Measurements from ENCODE around the gene CHIA. TPM values are rescaled to one million over a fixed set of nuclear protein-coding genes. Genes with fewer than 3 reads are reported as not detected.
A peak's percentile ranks its signal among the peaks of the same experiment; 100 is the strongest.
"Not testable (repeated sequence)": the region's sequence is repeated elsewhere in the genome, so short reads cannot be mapped to it uniquely, and the experiment has no call there.

The CHIA gene
- total RNA-seq, 4 donors from 2014 or later, result not detected

- Histone ChIP-seq H3K36me3 (no peaks in the 10 kb centered on the region), H3K27me3 (no peaks in the 10 kb centered on the region), H3K4me3 (replicated peaks in 1 of 3) (peak overlapping the region in 1 of 3 donors; percentile 47), H3K27ac (peak overlapping the region; percentile 89 to 95 (median 93)), H3K9me3 (no peaks in the 10 kb centered on the region), H3K4me1 (peaks cover 3 to 5% of the 10 kb centered on the region in 2 donors)
- DNase-seq, result no peak
- WGBS, 2 donors, result 55 to 60% methylated on average over 6 of the region's 6 CpGs
- intact Hi-C loops (cut with DNase I), result no loop called here
- TF ChIP-seq CTCF (IDR thresholded peaks at IDR 0.05) (no peak), POLR2A (IDR thresholded peaks at IDR 0.05) (no peak)
These were observed 56.4 kb downstream of the CHIA start for GRCh38 chr1:111347026-111347425.

DNA sequence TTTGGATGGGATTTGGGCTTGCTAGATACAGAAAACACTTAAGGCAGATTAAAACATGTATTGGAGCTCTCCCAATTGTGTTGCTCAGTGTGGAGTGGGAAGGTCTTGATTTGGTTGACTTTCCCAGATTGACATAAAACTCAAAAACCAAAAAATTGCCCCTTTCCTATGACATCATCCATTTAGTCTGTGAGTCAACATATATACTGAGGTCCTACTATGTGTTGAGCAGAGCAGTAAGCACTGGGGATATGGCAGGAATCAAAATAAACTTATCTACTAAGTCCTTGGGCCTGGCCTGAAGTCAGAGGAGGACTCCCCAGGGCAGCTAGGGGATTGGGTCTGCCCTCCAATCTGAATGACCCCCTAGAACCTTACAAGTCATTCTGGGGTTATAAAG is 61.0 kb downstream of the CHIA start:
- no peak overlapping the region for H3K27ac ChIP-seq
- TF ChIP-seq CTCF (IDR thresholded peaks at IDR 0.05) (no peak), POLR2A (IDR thresholded peaks at IDR 0.05) (no peak)
- no peaks in the 10 kb centered on the region for H3K27me3 ChIP-seq
- intact Hi-C loops (cut with DNase I), result no loop called here
- no peaks in the 10 kb centered on the region for H3K9me3 ChIP-seq
- no peak overlapping the region for H3K4me3 ChIP-seq (replicated peaks in 1 of 3)
- no peaks in the 10 kb centered on the region for H3K36me3 ChIP-seq
- no peak for DNase-seq
- H3K4me1 ChIP-seq, result peaks cover 0 to 3% of the 10 kb centered on the region in 2 donors

DNA sequence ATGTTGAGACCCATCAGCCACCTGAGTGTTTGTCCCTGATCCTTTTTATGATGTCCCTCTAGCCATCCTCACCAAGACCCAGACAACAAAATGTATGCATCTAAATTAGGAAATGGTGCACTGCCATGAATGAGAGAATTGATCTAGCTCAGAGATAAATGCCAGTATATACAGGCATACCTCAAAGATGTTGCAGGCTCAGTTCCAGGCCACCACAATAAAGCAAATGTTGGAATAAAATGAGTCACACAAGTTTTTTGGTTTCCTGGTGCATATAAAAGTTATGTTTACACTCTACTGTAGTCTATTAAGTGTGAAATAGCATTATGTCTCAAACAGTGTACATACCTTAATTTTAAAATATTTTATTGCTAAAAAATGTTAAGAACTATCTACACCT is 63.9 kb downstream of the CHIA start:
- H3K4me1 ChIP-seq, result no peaks in the 10 kb centered on the region
- no peak overlapping the region for H3K27ac ChIP-seq
- intact Hi-C loops (cut with DNase I), result no loop called here
- no peaks in the 10 kb centered on the region for H3K9me3 ChIP-seq
- no peak overlapping the region for H3K4me3 ChIP-seq (replicated peaks in 1 of 3)
- no peaks in the 10 kb centered on the region for H3K36me3 ChIP-seq
- no peaks in the 10 kb centered on the region for H3K27me3 ChIP-seq
- TF ChIP-seq POLR2A (IDR thresholded peaks at IDR 0.05), result no peak
- TF ChIP-seq CTCF (IDR thresholded peaks at IDR 0.05), result no peak
- DNase-seq, result no peak

DNA sequence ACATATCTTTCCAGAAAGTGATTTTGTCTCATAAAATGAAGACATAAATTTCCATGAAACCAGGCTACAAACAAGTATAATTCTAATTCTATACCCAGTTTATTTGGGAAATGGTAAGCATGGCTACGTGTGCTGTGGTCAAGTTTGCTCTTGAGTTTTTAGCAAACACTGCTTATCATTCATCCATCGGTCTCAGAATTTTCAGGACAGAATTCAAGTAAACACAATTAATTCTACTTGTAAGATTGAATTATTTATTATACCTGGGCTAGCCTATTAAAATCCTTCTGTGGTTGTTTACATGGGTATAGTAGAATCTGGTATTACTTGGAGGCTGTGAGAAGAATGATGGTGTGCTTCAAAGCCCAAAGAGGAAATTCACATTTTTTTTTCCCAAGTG is 68.3 kb downstream of the CHIA start:
- Histone ChIP-seq H3K27me3 (no peaks in the 10 kb centered on the region), H3K4me3 (replicated peaks in 1 of 3) (no peak overlapping the region), H3K36me3 (no peaks in the 10 kb centered on the region), H3K4me1 (no peaks in the 10 kb centered on the region), H3K27ac (no peak overlapping the region), H3K9me3 (no peaks in the 10 kb centered on the region)
- no peak for DNase-seq
- TF ChIP-seq CTCF (IDR thresholded peaks at IDR 0.05) (no peak), POLR2A (IDR thresholded peaks at IDR 0.05) (no peak)
- 86 to 91% methylated on average over 2 of the region's 2 CpGs for WGBS, 2 donors
- intact Hi-C loops (cut with DNase I), result no loop called here

DNA sequence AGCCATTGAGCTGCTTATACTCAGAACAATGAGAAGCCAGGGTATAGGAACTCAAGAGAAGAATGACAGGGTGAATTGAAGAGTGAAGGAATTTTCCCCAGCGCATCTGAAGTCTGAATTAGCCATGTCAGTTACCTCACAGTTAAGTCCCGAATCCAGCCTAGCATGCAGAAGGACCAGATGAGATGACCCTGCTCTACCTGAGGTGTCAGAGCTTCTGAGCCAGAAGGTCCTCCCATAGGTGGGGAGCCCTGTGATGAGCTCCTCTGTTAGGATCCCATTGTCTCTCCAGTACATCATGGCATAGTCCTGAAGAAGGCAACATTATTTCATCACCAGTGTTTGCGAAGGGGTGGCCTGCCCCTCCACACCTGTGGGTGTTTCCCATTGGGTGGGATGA is 68.7 kb downstream of the CHIA start:
- TF ChIP-seq POLR2A (IDR thresholded peaks at IDR 0.05), result no peak
- no peak for TF ChIP-seq CTCF (IDR thresholded peaks at IDR 0.05)
- no peaks in the 10 kb centered on the region for H3K4me1 ChIP-seq
- no peak overlapping the region for H3K4me3 ChIP-seq (replicated peaks in 1 of 3)
- no peak overlapping the region for H3K27ac ChIP-seq
- intact Hi-C loops (cut with DNase I), result no loop called here
- no peaks in the 10 kb centered on the region for H3K36me3 ChIP-seq
- DNase-seq, result no peak
- 89 to 90% methylated on average over 3 of the region's 3 CpGs for WGBS, 2 donors
- H3K9me3 ChIP-seq, result no peaks in the 10 kb centered on the region
- no peaks in the 10 kb centered on the region for H3K27me3 ChIP-seq

- H3K36me3 ChIP-seq; H3K4me3 ChIP-seq (replicated peaks in 1 of 3); H3K9me3 ChIP-seq; H3K27me3 ChIP-seq; DNase-seq; intact Hi-C loops (cut with DNase I); H3K4me1 ChIP-seq; H3K27ac ChIP-seq: not testable (repeated sequence)
- WGBS, 2 donors, result 47 to 51% methylated on average over 4 of the region's 4 CpGs
These were observed 69.6 kb downstream of the CHIA start for GRCh38 chr1:111360257-111360656.

Data from thyroid gland (tissue), 4 donors.